GM10248 (cell line): ENCODE measurements around the gene CTSO.

ENCODE experiments used
- CTCF ChIA-PET: fragments of 300-600 bp; sonication (Branson Sonifier 250); formaldehyde crosslinking; extraction: SDS; loops from one replicate; lab custom pipeline; 2021; ENCODE audit warnings: antibody characterized with exemption; lab: Yijun Ruan, JAX
- POLR2A ChIA-PET: fragments of 350-650 bp; sonication (Branson Sonifier 250); formaldehyde crosslinking; extraction: SDS; loops from one replicate; lab custom pipeline; 2020; ENCODE audit warnings: antibody characterized with exemption; lab: Yijun Ruan, JAX
- DNase-seq: peaks from one replicate; pipeline ENCODE4 v3.0.0; 2012; ENCODE audit errors: extremely low spot score
- TF ChIP-seq, protein P1 (sequence below): IDR thresholded peaks from 2 replicates; pipeline ENCODE4 v1.5.1; 2012; ENCODE audit warnings: mild to moderate bottlenecking, low read depth; ENCODE audit errors: extremely low read depth, missing control alignments, control extremely low read depth

Gene CTSO, protein sequence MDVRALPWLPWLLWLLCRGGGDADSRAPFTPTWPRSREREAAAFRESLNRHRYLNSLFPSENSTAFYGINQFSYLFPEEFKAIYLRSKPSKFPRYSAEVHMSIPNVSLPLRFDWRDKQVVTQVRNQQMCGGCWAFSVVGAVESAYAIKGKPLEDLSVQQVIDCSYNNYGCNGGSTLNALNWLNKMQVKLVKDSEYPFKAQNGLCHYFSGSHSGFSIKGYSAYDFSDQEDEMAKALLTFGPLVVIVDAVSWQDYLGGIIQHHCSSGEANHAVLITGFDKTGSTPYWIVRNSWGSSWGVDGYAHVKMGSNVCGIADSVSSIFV

DNA sequence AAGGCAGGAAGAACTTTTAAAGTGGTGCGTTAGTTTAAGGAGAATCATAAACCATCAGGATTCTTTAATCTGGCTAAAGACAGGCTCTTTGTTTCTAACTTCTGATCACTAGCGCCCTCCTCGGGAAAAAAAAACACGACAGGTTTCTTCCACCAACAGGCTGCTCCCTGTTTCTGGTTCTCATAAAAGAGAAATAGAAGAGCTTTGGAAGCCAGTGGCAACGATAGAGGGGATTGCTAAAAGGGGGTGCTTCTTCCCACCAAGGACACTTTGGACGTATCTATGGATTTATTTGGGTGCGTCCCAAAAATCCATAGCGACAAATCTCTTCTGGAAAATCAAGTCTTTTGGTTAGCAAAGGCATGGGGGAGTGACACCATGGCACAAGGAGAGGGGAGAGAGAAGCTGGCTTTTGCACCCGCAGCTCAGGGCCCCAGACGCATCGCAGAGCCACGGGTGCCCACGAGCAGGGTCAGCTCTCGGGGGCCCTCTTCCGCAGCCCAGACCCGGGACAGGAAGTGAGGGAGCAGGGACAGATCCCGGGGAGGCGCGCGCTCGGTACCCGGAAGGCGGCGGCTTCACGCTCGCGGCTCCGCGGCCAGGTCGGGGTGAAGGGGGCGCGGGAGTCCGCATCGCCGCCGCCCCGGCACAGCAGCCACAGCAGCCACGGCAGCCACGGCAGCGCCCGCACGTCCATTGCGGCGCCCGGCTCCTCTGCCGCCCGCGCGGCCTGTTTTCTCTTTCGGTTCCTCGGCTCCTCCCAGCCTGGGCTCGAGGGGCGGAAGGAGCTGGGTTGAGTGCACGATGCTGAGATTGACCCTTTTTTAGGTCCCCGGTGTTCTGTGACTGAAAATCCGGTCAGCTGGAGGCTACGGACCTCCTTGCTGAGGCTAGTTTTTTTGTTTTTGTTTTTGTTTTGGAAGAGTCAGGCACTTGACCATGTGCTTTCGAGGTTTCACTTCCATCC lies at the start of gene CTSO:
Gene CTSO (minus strand): TSS at position 716 of the 967 bp plus-strand sequence. CDS start 19 bp downstream, at position 697.
- ChIA-PET CTCF (interaction anchor here (0.6 to 3.8 kb wide), 27 partner anchors 10 to 991 kb away, joined by 3 to 34 read pairs (median 4); no protein-coding TSS in a partner anchor), POLR2A (no interaction called here)
- DNase-seq: peak; percentile 81
- TF ChIP-seq, protein P1, sequence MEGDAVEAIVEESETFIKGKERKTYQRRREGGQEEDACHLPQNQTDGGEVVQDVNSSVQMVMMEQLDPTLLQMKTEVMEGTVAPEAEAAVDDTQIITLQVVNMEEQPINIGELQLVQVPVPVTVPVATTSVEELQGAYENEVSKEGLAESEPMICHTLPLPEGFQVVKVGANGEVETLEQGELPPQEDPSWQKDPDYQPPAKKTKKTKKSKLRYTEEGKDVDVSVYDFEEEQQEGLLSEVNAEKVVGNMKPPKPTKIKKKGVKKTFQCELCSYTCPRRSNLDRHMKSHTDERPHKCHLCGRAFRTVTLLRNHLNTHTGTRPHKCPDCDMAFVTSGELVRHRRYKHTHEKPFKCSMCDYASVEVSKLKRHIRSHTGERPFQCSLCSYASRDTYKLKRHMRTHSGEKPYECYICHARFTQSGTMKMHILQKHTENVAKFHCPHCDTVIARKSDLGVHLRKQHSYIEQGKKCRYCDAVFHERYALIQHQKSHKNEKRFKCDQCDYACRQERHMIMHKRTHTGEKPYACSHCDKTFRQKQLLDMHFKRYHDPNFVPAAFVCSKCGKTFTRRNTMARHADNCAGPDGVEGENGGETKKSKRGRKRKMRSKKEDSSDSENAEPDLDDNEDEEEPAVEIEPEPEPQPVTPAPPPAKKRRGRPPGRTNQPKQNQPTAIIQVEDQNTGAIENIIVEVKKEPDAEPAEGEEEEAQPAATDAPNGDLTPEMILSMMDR: peak; percentile 53

DNA sequence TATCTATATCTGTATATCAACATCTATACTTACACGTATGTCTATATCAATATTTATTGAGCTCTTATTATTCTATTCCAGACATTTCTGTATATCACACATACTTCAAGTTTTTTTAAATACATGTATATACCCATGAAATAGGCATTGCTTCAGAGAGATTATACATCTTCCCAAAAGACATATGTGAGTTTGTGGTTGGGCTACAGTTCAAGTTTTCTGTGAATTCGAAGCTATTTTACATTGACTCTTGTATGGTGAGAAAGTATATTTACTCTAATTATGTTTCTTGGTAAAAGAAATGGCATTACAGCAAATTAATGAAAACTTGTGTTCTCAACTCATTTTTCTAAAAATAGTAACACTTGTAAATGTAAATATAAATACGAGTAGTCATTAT lies 46.8 kb upstream of the CTSO start:
- TF ChIP-seq, protein P1: no peak
- POLR2A ChIA-PET: no interaction called here
- DNase-seq: no peak
- CTCF ChIA-PET: interaction anchor here (0.7 to 1.2 kb wide), 5 partner anchors 9 to 37 kb away, joined by 3 to 4 read pairs (median 3); no protein-coding TSS in a partner anchor

DNA sequence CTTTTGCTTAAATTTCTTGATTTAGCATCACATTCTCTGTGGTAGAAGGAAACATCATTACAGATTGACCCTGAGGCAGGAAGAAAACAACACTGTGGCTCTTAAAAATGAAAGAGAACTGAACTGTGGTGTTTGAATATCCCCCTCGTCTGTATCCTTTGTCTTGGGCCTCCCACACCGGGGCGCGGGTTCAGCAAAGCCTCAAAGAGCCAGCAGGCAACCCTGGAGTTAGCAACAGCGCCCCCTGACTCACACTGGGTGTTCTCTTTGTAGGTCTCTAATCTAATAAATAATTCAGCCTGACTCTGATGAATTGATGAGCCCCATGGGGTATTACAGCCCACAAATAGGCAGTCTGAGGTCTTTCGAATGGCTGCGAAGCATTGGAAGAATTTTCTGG lies 46.1 kb upstream of the CTSO start:
- TF ChIP-seq, protein P1: peak; percentile 43
- DNase-seq: peak; percentile 12
- ChIA-PET CTCF (interaction anchor here (0.8 to 1.3 kb wide), 7 partner anchors 13 to 36 kb away, joined by 3 to 5 read pairs (median 3); no protein-coding TSS in a partner anchor), POLR2A (no interaction called here)

DNA sequence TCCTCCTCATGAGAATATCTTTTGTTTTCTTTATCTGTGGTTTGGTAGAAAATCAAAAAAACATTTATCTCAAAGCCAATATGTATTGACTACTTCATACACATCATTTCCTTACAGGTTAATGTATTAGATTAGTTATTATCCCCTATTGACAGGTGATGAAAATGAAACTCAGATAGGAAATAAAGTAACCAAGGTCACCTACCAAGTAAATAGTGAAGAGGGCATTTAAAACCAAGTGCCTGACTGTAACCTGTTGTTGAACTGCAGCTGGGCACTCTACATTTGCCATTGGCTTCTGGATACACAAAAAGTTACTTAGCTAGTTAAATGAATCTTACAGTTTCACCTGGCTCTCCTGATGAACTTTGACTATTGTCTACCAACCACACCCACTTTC lies 41.4 kb upstream of the CTSO start:
- no peak for DNase-seq
- ChIA-PET CTCF (interaction anchor here (1.3 kb wide), 1 partner anchor 18 kb away, joined by 3 read pairs; no protein-coding TSS in a partner anchor), POLR2A (no interaction called here)
- TF ChIP-seq, protein P1: no peak

DNA sequence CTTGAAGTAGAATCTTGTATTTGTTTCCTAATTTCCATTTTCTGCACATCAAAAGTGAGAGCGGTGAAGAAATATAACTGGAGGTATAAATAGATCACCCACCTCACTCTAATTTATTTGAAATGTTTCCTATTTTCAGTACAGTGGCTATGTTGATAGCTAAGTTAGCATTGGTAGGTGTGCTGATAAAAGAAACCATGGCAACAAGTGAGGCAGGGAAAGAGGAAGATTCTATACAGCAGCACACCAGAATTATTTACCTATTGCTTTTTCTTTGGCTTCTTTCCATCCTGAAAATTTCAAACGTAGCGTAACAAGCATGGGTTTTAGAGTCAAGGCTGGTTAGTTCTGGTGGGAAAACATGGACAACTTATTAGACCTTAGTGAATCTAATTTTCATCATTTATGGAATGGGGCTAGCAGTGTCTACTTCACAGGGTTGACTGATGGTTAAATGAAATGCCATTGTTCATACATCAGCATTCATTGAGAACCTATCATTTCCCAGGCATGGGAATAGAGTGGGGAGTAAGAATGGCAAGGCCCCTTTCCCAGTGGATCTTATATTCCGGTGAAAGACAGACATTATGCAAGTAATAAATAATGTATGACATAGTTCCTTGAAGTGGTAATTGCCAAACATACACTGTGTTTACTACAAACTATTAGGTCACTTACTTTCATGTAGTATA lies 30.6 kb upstream of the CTSO start:
- TF ChIP-seq, protein P1: no peak
- no peak for DNase-seq
- POLR2A ChIA-PET: no interaction called here
- CTCF ChIA-PET: interaction anchor here (1.0 to 1.5 kb wide), 2 partner anchors 16 to 542 kb away, joined by 3 to 4 read pairs; no protein-coding TSS in a partner anchor
